HepG2 (cell line): ENCODE results near the gene EXOC1. TPM values are rescaled to one million over a fixed set of nuclear protein-coding genes. Genes with fewer than 3 reads are reported as not detected.

Experiments
- IKZF5 ChIP-seq: IDR thresholded peaks from 2 replicates; pipeline ENCODE4 v1.6.1; 2018; ENCODE audit warnings: missing genetic modification reagents, mild to moderate bottlenecking, missing compliant biosample characterization
- KLF15 ChIP-seq: sonication (generic); formaldehyde crosslinking; IDR thresholded peaks from 2 replicates; pipeline ENCODE4 v1.8.1; 2023; ENCODE audit warnings: borderline replicate concordance, mild to moderate bottlenecking, inconsistent platforms, missing genetic modification reagents, mixed read lengths
- MAX ChIP-seq: IDR thresholded peaks from 2 replicates; pipeline ENCODE4 v1.6.1; 2012; ENCODE audit warnings: inconsistent platforms
- MEF2D ChIP-seq: sonication (generic); formaldehyde crosslinking; IDR thresholded peaks from 2 replicates; pipeline ENCODE4 v1.5.1; 2020; ENCODE audit warnings: mild to moderate bottlenecking, missing genetic modification reagents
- SALL1 ChIP-seq: sonication (generic); formaldehyde crosslinking; IDR thresholded peaks from 2 replicates; pipeline ENCODE4 v1.8.0; 2022; ENCODE audit warnings: mild to moderate bottlenecking, missing genetic modification reagents
- SNAPC2 ChIP-seq: sonication (generic); formaldehyde crosslinking; IDR thresholded peaks from 2 replicates; pipeline ENCODE4 v1.8.1; 2022; ENCODE audit warnings: mild to moderate bottlenecking, missing genetic modification reagents
- XBP1 ChIP-seq: sonication (generic); formaldehyde crosslinking; IDR thresholded peaks from 2 replicates; pipeline ENCODE4 v1.5.0; 2020; ENCODE audit warnings: missing genetic modification reagents
- polyA plus RNA-seq, 8 experiments: library from polyadenylated mRNA; depleted of rRNA in 3 of 8; stranded (reverse) in 7 of 8; unstranded in 1 of 8; fragments of >200 nt; fragmentation: Illumina TruSeq in 4 of 8; extraction: Trizol in 4 of 8; gene quantifications; 2 replicates each; pipeline versions ENCODE4 v1.2.1 to v1.2.3, GENCODE V29; 2011 to 2016; ENCODE audit warnings: low read depth in 4 of 8, missing spikeins in 1 of 8, mixed read lengths in 1 of 8; ENCODE audit not compliant: insufficient read depth in 1 of 8
- total RNA-seq, 5 experiments: library from RNA; depleted of rRNA; stranded (reverse); fragments of >200 nt; fragmentation: Illumina TruSeq; extraction: Trizol; gene quantifications; 2 replicates each; pipeline ENCODE4 v1.2.3, GENCODE V29; 2016; ENCODE audit warnings: low read depth in 1 of 5
- TF ChIP-seq, protein P1 (sequence below): sonication (generic); formaldehyde crosslinking; IDR thresholded peaks from 2 replicates; pipeline ENCODE4 v1.4.0; 2020; ENCODE audit warnings: missing genetic modification reagents, borderline replicate concordance

Gene EXOC1
- total and polyA plus RNA-seq, 2 of the 13 experiments (the other 11 are each of a cell fraction or from before 2014, with no cell fraction given): 9.1 to 18.4 TPM

- TF ChIP-seq, protein P1, sequence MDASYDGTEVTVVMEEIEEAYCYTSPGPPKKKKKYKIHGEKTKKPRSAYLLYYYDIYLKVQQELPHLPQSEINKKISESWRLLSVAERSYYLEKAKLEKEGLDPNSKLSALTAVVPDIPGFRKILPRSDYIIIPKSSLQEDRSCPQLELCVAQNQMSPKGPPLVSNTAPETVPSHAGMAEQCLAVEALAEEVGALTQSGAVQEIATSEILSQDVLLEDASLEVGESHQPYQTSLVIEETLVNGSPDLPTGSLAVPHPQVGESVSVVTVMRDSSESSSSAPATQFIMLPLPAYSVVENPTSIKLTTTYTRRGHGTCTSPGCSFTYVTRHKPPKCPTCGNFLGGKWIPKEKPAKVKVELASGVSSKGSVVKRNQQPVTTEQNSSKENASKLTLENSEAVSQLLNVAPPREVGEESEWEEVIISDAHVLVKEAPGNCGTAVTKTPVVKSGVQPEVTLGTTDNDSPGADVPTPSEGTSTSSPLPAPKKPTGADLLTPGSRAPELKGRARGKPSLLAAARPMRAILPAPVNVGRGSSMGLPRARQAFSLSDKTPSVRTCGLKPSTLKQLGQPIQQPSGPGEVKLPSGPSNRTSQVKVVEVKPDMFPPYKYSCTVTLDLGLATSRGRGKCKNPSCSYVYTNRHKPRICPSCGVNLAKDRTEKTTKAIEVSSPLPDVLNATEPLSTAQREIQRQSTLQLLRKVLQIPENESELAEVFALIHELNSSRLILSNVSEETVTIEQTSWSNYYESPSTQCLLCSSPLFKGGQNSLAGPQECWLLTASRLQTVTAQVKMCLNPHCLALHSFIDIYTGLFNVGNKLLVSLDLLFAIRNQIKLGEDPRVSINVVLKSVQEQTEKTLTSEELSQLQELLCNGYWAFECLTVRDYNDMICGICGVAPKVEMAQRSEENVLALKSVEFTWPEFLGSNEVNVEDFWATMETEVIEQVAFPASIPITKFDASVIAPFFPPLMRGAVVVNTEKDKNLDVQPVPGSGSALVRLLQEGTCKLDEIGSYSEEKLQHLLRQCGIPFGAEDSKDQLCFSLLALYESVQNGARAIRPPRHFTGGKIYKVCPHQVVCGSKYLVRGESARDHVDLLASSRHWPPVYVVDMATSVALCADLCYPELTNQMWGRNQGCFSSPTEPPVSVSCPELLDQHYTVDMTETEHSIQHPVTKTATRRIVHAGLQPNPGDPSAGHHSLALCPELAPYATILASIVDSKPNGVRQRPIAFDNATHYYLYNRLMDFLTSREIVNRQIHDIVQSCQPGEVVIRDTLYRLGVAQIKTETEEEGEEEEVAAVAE (CRISPR knock-in tag): no peak
- TF ChIP-seq SALL1 (CRISPR knock-in tag): no peak
- TF ChIP-seq KLF15 (CRISPR knock-in tag): no peak
- TF ChIP-seq XBP1 (CRISPR knock-in tag): no peak
- TF ChIP-seq IKZF5: no peak
- TF ChIP-seq MAX: no peak
- TF ChIP-seq MEF2D (CRISPR knock-in tag): no peak
- TF ChIP-seq SNAPC2 (CRISPR knock-in tag): no peak
These were observed 4.1 kb downstream of the EXOC1 start (continued) for GRCh38 chr4:55857586-55857985.
